Lung (tissue), 12 donors: ENCODE measurements around the gene TM2D1. TPM values are rescaled to one million over a fixed set of nuclear protein-coding genes. Genes with fewer than 3 reads are reported as not detected.

Experiments
- ATAC-seq: fragments of 200-7000 bp; cut with Tn5 transposase; one replicate; pipeline ENCODE4 v1.9.1; 2020; ENCODE audit warnings: moderate number of reproducible peaks; ENCODE audit not compliant: insufficient read depth, low FRiP score
- DNase-seq, 3 donors: peaks; one replicate each; pipeline ENCODE4 v3.0.0-alpha.2; 2013 to 2017
- H3K27ac ChIP-seq, 2 donors: one replicate each; pipeline ENCODE4 v1.5.1; 2013; ENCODE audit warnings: mild to moderate bottlenecking in 2 of 2, moderate library complexity in 2 of 2, control low read depth in 1 of 2, inconsistent platforms in 1 of 2, low read depth in 1 of 2, low read length in 1 of 2
- H3K27me3 ChIP-seq, 3 donors: one replicate each; pipeline ENCODE4 v1.5.1; 2013; ENCODE audit warnings: low read length in 2 of 3; ENCODE audit not compliant: control insufficient read depth in 3 of 3, insufficient read depth in 3 of 3
- H3K36me3 ChIP-seq, 4 donors: one replicate each; pipeline ENCODE4 v1.5.1; 2013; ENCODE audit warnings: low read length in 4 of 4, mild to moderate bottlenecking in 1 of 4, moderate library complexity in 1 of 4; ENCODE audit not compliant: control insufficient read depth in 4 of 4, insufficient read depth in 4 of 4
- H3K4me1 ChIP-seq, 5 donors: one replicate each; pipeline ENCODE4 v1.5.1; 2013; ENCODE audit warnings: low read length in 5 of 5, mild to moderate bottlenecking in 2 of 5, moderate library complexity in 1 of 5; ENCODE audit not compliant: control insufficient read depth in 5 of 5, insufficient read depth in 5 of 5
- H3K4me3 ChIP-seq: one replicate; pipeline ENCODE4 v1.5.1; 2013; ENCODE audit warnings: mild to moderate bottlenecking, control low read depth, moderate library complexity
- H3K9ac ChIP-seq, 2 donors: one replicate each; pipeline ENCODE4 v1.5.1; 2013; ENCODE audit warnings: low read length in 2 of 2, control low read depth in 1 of 2; ENCODE audit not compliant: insufficient read depth in 1 of 2
- H3K9me3 ChIP-seq, 4 donors: one replicate each; pipeline ENCODE4 v1.5.1; 2013; ENCODE audit warnings: low read length in 3 of 4, mild to moderate bottlenecking in 1 of 4, moderate library complexity in 1 of 4; ENCODE audit not compliant: control insufficient read depth in 4 of 4, insufficient read depth in 3 of 4
- WGBS, 2 donors: extraction: QIAGEN DNeasy Blood & Tissue Kit; methylation state at CpG; one replicate each; pipeline ENCODE4 v1.1.7; 2013; 5-methylcytosine and 5-hydroxymethylcytosine counted together
- polyA plus RNA-seq, 2 donors: library from polyadenylated mRNA; stranded (reverse); fragments of 200-250 nt; gene quantifications; one replicate each; pipeline ENCODE4 v1.2.1, GENCODE V29; 2013
- total RNA-seq, 2 donors: library from RNA; depleted of rRNA in 1 of 2; stranded (reverse); fragments of >200 nt in 1 of 2; gene quantifications; one replicate each; pipeline ENCODE4 v1.2.1, GENCODE V29; 2014 to 2021
- TF ChIP-seq, protein P1 (sequence below): IDR thresholded peaks from 2 replicates; pipeline ENCODE4 v1.5.1; 2012; ENCODE audit warnings: mild to moderate bottlenecking; ENCODE audit errors: control extremely low read depth, extremely low read depth
- donor health status: control.
- donor health status: control.
- donor health status: Bipolar disorder and iron deficiency.
- donor health status: healthy.
- donor health status: DM: yes; HTN: yes; CAD: no.

TM2D1 gene
- total and polyA plus RNA-seq, 4 donors, result 15.8 to 94.3 (median 33.7) TPM

DNA sequence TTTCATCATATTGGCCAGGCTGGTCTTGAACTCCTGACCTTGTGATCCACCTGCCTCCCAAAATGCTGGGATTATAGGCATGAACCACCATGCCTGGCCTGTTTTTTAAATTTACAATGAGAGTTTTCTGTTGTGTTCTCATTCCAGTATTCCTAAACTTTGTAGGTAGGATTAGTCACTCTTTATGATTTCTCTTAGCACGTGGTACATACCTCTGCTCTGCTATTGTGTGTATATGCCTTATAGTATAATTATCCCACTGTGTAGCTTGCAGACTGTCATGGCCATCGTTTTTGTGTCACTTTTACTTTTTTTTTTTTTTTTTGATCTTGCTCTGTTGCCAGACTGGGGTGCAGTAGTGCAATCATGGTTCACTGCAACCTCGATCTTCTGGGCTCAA lies 31.8 kb upstream of the TM2D1 start:
- Histone ChIP-seq H3K4me3 (no peak overlapping the region), H3K36me3 (peaks cover 0 to 1% (median 0%) of the 10 kb centered on the region in 4 donors), H3K9ac (no peak overlapping the region), H3K9me3 (no peaks in the 10 kb centered on the region), H3K27me3 (no peaks in the 10 kb centered on the region), H3K27ac (no peak overlapping the region), H3K4me1 (peaks cover 0 to 3% (median 0%) of the 10 kb centered on the region in 5 donors)
- no peak for ATAC-seq
- TF ChIP-seq, protein P1, sequence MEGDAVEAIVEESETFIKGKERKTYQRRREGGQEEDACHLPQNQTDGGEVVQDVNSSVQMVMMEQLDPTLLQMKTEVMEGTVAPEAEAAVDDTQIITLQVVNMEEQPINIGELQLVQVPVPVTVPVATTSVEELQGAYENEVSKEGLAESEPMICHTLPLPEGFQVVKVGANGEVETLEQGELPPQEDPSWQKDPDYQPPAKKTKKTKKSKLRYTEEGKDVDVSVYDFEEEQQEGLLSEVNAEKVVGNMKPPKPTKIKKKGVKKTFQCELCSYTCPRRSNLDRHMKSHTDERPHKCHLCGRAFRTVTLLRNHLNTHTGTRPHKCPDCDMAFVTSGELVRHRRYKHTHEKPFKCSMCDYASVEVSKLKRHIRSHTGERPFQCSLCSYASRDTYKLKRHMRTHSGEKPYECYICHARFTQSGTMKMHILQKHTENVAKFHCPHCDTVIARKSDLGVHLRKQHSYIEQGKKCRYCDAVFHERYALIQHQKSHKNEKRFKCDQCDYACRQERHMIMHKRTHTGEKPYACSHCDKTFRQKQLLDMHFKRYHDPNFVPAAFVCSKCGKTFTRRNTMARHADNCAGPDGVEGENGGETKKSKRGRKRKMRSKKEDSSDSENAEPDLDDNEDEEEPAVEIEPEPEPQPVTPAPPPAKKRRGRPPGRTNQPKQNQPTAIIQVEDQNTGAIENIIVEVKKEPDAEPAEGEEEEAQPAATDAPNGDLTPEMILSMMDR, result no peak
- WGBS, 2 donors, result 81 to 93% methylated on average over 3 of the region's 3 CpGs
- DNase-seq, result no peak

DNA sequence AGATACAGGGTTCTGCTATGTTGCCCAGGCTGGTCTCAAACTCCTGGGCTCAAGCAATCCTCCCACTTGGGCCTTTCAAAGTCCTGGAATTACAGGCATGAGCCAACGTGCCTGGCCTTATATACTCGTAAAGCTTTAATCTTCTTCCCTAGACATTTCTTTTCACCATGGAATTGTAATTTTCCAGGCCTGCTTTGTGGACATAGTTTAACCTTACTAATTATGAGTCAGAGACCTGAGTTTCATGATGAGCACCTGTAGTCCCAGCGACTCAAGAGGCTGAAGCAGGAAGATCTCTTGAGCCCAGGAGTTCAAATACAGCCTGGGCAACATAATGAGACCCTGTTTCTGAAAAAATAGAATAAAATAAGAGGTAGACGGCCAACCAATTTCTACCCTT lies 29.6 kb upstream of the TM2D1 start:
- 91 to 96% methylated on average over 4 of the region's 4 CpGs for WGBS, 2 donors
- no peak for ATAC-seq

DNA sequence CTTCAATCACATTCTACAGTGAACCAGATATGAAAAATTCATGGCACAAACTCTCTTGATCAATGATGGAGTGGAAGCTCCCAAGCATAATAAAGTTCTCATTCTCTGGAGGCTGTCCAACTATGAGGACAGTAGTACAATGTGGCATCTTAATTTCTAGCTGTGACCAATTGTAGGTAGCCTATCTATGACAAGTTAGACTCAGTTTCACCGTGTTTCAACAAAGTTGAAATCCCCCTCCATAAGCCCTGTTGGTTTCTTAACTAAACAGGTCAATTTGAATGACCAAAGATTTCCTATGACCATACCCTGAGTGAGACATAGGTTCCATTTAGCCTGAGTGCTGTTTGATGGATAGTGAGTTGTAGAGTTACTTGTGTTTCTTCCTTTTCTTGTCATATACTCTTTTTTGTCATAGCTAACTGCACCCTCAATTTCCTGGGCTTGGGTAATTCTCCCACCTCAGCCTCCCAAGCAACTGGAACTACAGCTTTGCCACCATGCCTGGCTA lies 29.1 kb upstream of the TM2D1 start:
- Histone ChIP-seq H3K27ac (no peak overlapping the region), H3K4me3 (no peak overlapping the region), H3K4me1 (peaks cover 0 to 6% (median 0%) of the 10 kb centered on the region in 5 donors), H3K9ac (no peak overlapping the region), H3K36me3 (peaks cover 0 to 1% (median 0%) of the 10 kb centered on the region in 4 donors), H3K27me3 (no peaks in the 10 kb centered on the region), H3K9me3 (no peaks in the 10 kb centered on the region)
- no peak for DNase-seq
- TF ChIP-seq, protein P1, result no peak
- 71 to 93% methylated on average over 1 of the region's 1 CpG for WGBS, 2 donors
- ATAC-seq, result no peak

More for the DNA sequence above, 29.6 kb upstream of the TM2D1 start:
- TF ChIP-seq, protein P1, result no peak
- H3K36me3 ChIP-seq, result peaks cover 0 to 1% (median 0%) of the 10 kb centered on the region in 4 donors
- H3K9ac ChIP-seq, result no peak overlapping the region
- no peak for DNase-seq
- no peaks in the 10 kb centered on the region for H3K9me3 ChIP-seq
- peaks cover 0 to 6% (median 0%) of the 10 kb centered on the region in 5 donors for H3K4me1 ChIP-seq
- no peaks in the 10 kb centered on the region for H3K27me3 ChIP-seq
- no peak overlapping the region for H3K27ac ChIP-seq
- no peak overlapping the region for H3K4me3 ChIP-seq

DNA sequence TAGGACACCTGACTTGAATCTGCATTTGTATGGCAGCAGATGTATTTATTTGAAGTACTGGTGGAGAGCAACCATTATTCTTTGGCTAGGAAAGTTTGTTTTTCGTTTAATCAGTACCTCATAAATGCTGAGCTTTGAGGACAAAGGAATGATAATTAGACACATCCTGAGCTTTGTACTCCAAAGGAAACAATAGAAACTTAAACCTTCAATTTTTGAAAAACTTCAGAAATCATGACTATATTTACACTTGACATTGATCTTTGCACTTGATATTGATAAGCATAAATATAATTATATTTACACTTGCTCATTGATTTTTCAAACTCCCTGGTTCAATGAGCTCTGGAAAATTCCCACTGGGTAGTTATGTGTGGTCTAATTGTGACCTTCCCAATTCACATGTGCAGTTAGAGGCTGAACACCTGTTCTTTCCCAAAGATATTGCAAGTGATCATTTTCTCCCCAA lies 28.0 kb upstream of the TM2D1 start:
- no peaks in the 10 kb centered on the region for H3K27me3 ChIP-seq
- H3K9me3 ChIP-seq, result no peaks in the 10 kb centered on the region
- H3K9ac ChIP-seq, result no peak overlapping the region
- ATAC-seq (no peak), DNase-seq (no peak)
- H3K4me3 ChIP-seq, result no peak overlapping the region
- 64 to 87% methylated on average over 1 of the region's 1 CpG for WGBS, 2 donors
- H3K36me3 ChIP-seq, result peaks cover 0 to 1% (median 0%) of the 10 kb centered on the region in 4 donors
- H3K27ac ChIP-seq, result no peak overlapping the region
- TF ChIP-seq, protein P1, result no peak
- peaks cover 0 to 3% (median 0%) of the 10 kb centered on the region in 5 donors for H3K4me1 ChIP-seq
